Lower leg skin (tissue), 4 donors: ENCODE measurements around the gene CCND1. TPM values are rescaled to one million over a fixed set of nuclear protein-coding genes. Genes with fewer than 3 reads are reported as not detected.

Experiments
- DNase-seq, 2 donors: peaks; one replicate each; pipeline ENCODE4 v3.0.0-alpha.2; 2019; ENCODE audit warnings: low spot score in 2 of 2
- H3K4me3 ChIP-seq: fragments of 200-600 bp; sonication (generic); 2 replicates; pipeline ENCODE4 v1.5.1; 2017; ENCODE audit warnings: mild to moderate bottlenecking, low read depth; ENCODE audit not compliant: poor library complexity, severe bottlenecking
- CTCF ChIP-seq, 3 donors: fragments of 450-650 bp; IDR thresholded peaks; one replicate each; pipeline ENCODE4 v1.5.1; 2016; ENCODE audit warnings: antibody characterized with exemption in 3 of 3, mild to moderate bottlenecking in 3 of 3, moderate library complexity in 2 of 3
- POLR2A ChIP-seq, 2 donors: fragments of 450-650 bp; IDR thresholded peaks; one replicate each; pipeline ENCODE4 v1.6.1; 2016 to 2017; ENCODE audit warnings: antibody characterized with exemption in 2 of 2, mild to moderate bottlenecking in 1 of 2, moderate library complexity in 1 of 2
- WGBS, 2 donors: methylation state at CpG; one replicate each; pipeline ENCODE4 v1.1.5; 2018; 5-methylcytosine and 5-hydroxymethylcytosine counted together
- intact Hi-C: fragments of 100-400 bp; cut with DNase I; formaldehyde crosslinking; loops from one replicate; pipeline ENCODE4 v1.15.0; 2023; ENCODE audit warnings: low total_unique reads
- total RNA-seq, 4 donors: library from RNA; depleted of rRNA; stranded (reverse); fragments of >200 nt; gene quantifications; one replicate each; pipeline ENCODE4 v1.1.0, GENCODE V29; 2016

Gene CCND1
- total RNA-seq, 4 donors from 2014 or later, result 194 to 370 (median 229) TPM

DNA sequence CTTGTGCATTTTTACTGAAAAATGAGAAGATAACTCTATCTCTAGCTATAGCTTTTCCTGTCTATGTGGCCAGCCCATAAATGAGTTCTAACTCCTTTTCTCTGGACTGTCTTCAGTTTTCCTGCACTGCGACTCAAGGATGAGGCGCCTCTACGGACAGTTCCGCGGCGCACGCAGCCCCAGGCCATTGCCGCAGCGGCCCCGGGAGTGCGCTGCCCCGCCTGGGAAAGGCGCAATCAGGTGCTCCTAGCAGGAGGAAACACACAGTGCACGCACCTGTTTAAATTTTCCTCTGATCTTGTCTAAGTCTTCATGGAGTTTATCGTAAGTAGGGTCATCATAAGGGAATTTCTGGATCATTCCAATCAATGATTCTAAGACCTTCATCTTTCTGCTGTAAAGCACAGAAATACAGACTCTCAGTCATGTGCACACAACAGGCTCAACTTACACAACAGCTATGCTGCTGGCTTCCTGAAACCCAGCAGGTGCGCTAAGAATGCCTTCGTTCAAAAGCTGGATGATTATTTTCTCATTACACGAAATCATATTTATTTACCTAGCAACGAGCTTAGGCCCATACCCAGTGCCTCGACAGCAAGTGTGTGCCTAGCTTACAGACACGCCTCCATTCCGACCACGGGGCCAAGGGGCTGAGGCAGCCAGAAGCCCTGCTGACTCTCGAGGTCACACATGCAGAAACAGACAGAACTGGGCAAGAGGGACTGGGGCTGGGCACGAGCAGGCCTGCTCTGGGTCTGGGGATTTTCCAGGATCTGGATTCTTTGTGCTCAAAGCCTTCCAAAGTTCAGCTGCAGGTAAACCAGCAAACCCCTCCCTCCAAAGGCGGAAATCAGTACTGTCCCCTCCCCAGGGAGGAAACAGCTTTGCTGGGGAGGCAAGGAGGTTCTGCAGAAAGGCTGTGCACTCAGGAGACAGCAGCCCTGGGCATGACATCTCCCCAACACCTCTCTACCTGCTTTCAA lies 27.0 kb downstream of the CCND1 start:
- TF ChIP-seq POLR2A (IDR thresholded peaks at IDR 0.05), result no peak
- no peak for TF ChIP-seq CTCF (IDR thresholded peaks at IDR 0.05)
- intact Hi-C loops, result no loop called here
- DNase-seq, result peak in 1 of 2 donors; percentile 82
- H3K4me3 ChIP-seq, result no peak overlapping the region
- 52 to 66% methylated on average over 25 to 26 of the region's 26 CpGs for WGBS, 2 donors

GRCh38 chr11:69669486-69669885 lies 28.5 kb downstream of the CCND1 start:
- DNase-seq, result peak in 1 of 2 donors; percentile 75
- H3K4me3 ChIP-seq, result no peak overlapping the region
- 58 to 71% methylated on average over 19 of the region's 19 CpGs for WGBS, 2 donors
- TF ChIP-seq POLR2A (IDR thresholded peaks at IDR 0.05), result no peak
- no peak for TF ChIP-seq CTCF (IDR thresholded peaks at IDR 0.05)
- intact Hi-C loops, result no loop called here

- WGBS, 2 donors, result 33% methylated on average over 18 of the region's 18 CpGs
- no peak overlapping the region for H3K4me3 ChIP-seq
- intact Hi-C loops, result no loop called here
- TF ChIP-seq CTCF (IDR thresholded peaks at IDR 0.05) (peak in 1 of 3 donors; percentile 88), POLR2A (IDR thresholded peaks at IDR 0.05) (no peak)
- peak; percentile 74 to 96 for DNase-seq
These were observed 29.3 kb downstream of the CCND1 start for GRCh38 chr11:69670158-69670845.

DNA sequence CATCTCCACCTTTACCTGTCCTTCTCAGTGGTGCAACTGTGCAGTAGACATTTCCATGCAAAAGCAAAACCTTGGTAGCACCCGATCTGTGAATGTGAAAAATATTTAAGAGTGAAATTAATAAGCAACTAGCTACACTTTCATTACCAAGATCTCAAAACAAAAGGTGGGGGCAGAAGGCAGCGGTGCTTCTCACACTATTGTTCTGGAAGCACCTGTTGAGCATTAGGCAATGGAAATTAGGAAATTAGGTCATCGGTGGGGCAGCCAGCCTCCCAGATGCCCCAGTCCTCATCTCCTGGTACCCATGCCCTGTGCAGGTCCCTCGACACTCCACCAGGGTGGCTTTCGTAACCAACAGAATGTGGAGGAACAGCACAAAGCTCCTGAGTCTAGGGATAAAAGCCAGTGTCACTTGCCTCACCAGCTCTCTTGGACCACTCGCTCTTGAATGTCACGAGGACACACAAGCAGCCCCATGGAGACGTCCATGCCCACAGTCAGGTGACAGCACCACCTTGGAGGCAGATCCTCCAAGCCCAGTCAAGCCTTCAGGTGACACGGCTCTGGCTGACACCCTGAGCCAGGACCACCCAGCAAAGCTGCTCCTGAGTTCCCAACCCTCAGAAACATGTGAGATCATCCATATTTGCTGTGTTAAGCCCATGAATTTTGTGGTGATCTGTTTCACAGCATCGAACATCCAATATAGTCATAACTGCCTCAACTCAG lies 30.9 kb downstream of the CCND1 start:
- no peak overlapping the region for H3K4me3 ChIP-seq
- peak in 1 of 2 donors; percentile 66 for DNase-seq
- intact Hi-C loops, result no loop called here
- no peak for TF ChIP-seq POLR2A (IDR thresholded peaks at IDR 0.05)
- no peak for TF ChIP-seq CTCF (IDR thresholded peaks at IDR 0.05)
- WGBS, 2 donors, result 75 to 79% methylated on average over 10 of the region's 10 CpGs

DNA sequence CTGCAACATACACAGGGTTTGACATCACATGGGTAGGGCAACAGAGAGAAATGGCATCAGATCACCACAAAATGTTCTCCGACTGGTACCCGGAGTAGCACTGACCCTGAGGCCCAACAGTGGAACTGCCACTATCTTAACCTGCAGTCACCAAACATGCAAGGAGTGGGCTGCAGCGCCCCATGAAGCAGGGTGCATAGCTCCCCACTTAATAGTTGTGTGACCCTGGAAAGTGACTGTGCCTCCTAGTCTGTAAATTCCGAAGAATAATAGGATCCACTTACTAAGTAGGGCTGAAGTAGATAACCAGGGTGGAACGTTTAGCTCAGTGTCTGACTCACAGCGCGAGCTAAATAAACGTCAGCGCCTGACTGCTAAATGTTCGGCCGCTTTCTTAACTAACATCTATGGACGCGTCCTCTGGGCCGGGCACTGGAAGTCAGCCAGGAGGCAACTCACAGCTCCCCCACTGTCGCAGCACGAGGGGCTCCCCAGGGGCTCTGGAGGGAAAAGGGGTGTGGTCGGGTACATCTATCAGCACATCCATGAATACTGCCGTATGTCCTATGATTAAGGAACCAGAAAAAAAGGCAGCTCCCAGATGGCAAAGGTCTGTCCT lies 33.4 kb downstream of the CCND1 start:
- intact Hi-C loops, result no loop called here
- WGBS, 2 donors, result 14 to 17% methylated on average over 18 of the region's 18 CpGs
- no peak for DNase-seq
- H3K4me3 ChIP-seq, result peak overlapping the region; percentile 86
- TF ChIP-seq POLR2A (IDR thresholded peaks at IDR 0.05), result no peak
- TF ChIP-seq CTCF (IDR thresholded peaks at IDR 0.05), result no peak
